DOHH2 (cell line): Measurements from ENCODE around the gene NOS3.

ENCODE experiments used
- EZH2phosphoT487 ChIP-seq: fragments of 200-600 bp; sonication (generic); IDR thresholded peaks from 2 replicates; pipeline ENCODE4 v1.6.1; 2017; ENCODE audit warnings: borderline replicate concordance, mild to moderate bottlenecking, antibody characterized with exemption, low read length, moderate library complexity, mixed read lengths
- TF ChIP-seq, protein P1 (sequence below): fragments of 200-600 bp; sonication (generic); IDR thresholded peaks from one replicate; pipeline ENCODE4 v1.5.1; 2014; ENCODE audit warnings: antibody characterized with exemption, mild to moderate bottlenecking, low read depth, low read length; ENCODE audit not compliant: poor library complexity, severe bottlenecking

DNA sequence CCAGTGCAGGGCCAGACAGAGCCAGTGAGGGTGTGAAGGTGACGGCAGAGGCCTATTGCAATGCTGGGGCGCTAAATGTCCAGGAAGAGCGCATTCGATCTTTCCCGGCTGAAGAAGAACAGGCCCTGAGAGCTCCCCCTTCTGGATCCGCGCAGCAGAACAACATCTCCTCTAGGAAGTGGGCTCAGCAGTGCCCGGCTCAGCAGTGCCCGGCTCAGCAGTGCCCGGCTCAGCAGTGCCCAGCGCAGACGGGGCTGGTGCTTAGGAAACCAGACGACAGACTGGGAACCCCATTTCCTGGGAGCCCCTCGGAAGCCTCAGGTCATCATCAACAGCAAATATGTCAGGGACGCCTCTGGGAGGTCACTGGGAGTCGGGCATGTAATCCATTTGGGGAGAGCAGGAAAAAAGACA lies 4.7 kb upstream of the NOS3 start:
- TF ChIP-seq, protein P1, sequence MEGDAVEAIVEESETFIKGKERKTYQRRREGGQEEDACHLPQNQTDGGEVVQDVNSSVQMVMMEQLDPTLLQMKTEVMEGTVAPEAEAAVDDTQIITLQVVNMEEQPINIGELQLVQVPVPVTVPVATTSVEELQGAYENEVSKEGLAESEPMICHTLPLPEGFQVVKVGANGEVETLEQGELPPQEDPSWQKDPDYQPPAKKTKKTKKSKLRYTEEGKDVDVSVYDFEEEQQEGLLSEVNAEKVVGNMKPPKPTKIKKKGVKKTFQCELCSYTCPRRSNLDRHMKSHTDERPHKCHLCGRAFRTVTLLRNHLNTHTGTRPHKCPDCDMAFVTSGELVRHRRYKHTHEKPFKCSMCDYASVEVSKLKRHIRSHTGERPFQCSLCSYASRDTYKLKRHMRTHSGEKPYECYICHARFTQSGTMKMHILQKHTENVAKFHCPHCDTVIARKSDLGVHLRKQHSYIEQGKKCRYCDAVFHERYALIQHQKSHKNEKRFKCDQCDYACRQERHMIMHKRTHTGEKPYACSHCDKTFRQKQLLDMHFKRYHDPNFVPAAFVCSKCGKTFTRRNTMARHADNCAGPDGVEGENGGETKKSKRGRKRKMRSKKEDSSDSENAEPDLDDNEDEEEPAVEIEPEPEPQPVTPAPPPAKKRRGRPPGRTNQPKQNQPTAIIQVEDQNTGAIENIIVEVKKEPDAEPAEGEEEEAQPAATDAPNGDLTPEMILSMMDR = peak; percentile 92
- TF ChIP-seq EZH2phosphoT487 = no peak
